HEK293 (cell line): ENCODE results near the gene PRKCQ.

Experiments
- GFI1B ChIP-seq: fragments of 450-650 bp; formaldehyde crosslinking; IDR thresholded peaks from 2 replicates; pipeline ENCODE4 v1.5.1; 2016; ENCODE audit warnings: missing biosample characterization, missing genetic modification characterization
- MEIS1 ChIP-seq: sonication (generic); formaldehyde crosslinking; IDR thresholded peaks from 2 replicates; pipeline ENCODE4 v1.8.1; 2022; ENCODE audit warnings: missing genetic modification reagents, mild to moderate bottlenecking, borderline replicate concordance
- ZBTB17 ChIP-seq: fragments of 450-650 bp; formaldehyde crosslinking; IDR thresholded peaks from 2 replicates; pipeline ENCODE4 v1.5.1; 2016; ENCODE audit warnings: missing biosample characterization, missing genetic modification characterization
- ZBTB20 ChIP-seq: fragments of 450-650 bp; formaldehyde crosslinking; IDR thresholded peaks from 2 replicates; pipeline ENCODE4 v1.5.1; 2016; ENCODE audit warnings: missing biosample characterization, missing genetic modification characterization
- ZBTB7A ChIP-seq: fragments of 450-650 bp; formaldehyde crosslinking; IDR thresholded peaks from 2 replicates; pipeline ENCODE4 v1.5.1; 2016; ENCODE audit warnings: low read depth, missing biosample characterization, missing genetic modification characterization
- ZFP37 ChIP-seq: fragments of 450-650 bp; formaldehyde crosslinking; IDR thresholded peaks from 2 replicates; pipeline ENCODE4 v1.5.1; 2016; ENCODE audit warnings: missing biosample characterization, missing genetic modification characterization
- ZNF140 ChIP-seq: fragments of 450-650 bp; formaldehyde crosslinking; IDR thresholded peaks from 2 replicates; pipeline ENCODE4 v1.5.1; 2016; ENCODE audit warnings: missing biosample characterization, missing genetic modification characterization
- ZNF23 ChIP-seq: fragments of 450-650 bp; formaldehyde crosslinking; IDR thresholded peaks from 2 replicates; pipeline ENCODE4 v1.5.1; 2016; ENCODE audit warnings: missing biosample characterization, missing genetic modification characterization, borderline replicate concordance
- ZNF292 ChIP-seq: fragments of 450-650 bp; formaldehyde crosslinking; IDR thresholded peaks from 2 replicates; pipeline ENCODE4 v1.5.1; 2016; ENCODE audit warnings: low read depth, missing biosample characterization, missing genetic modification characterization, borderline replicate concordance
- ZNF341 ChIP-seq: fragments of 450-650 bp; formaldehyde crosslinking; IDR thresholded peaks from 2 replicates; pipeline ENCODE4; 2016; ENCODE audit warnings: low read depth, missing biosample characterization, missing genetic modification characterization
- ZNF404 ChIP-seq: fragments of 450-650 bp; formaldehyde crosslinking; IDR thresholded peaks from 2 replicates; pipeline ENCODE4 v1.5.1; 2017; ENCODE audit warnings: missing biosample characterization, missing genetic modification characterization
- TF ChIP-seq, protein P1 (sequence below): fragments of 450-650 bp; formaldehyde crosslinking; IDR thresholded peaks from 2 replicates; pipeline ENCODE4 v1.5.1; 2016; ENCODE audit warnings: missing biosample characterization, missing genetic modification characterization
- TF ChIP-seq, protein P2 (sequence below): fragments of 450-650 bp; formaldehyde crosslinking; IDR thresholded peaks from 2 replicates; pipeline ENCODE4 v1.5.1; 2016; ENCODE audit warnings: missing biosample characterization, missing genetic modification characterization
- TF ChIP-seq, protein P3 (sequence below): fragments of 450-650 bp; formaldehyde crosslinking; IDR thresholded peaks from 2 replicates; pipeline ENCODE4 v1.5.1; 2017; ENCODE audit warnings: missing biosample characterization, missing genetic modification characterization

DNA sequence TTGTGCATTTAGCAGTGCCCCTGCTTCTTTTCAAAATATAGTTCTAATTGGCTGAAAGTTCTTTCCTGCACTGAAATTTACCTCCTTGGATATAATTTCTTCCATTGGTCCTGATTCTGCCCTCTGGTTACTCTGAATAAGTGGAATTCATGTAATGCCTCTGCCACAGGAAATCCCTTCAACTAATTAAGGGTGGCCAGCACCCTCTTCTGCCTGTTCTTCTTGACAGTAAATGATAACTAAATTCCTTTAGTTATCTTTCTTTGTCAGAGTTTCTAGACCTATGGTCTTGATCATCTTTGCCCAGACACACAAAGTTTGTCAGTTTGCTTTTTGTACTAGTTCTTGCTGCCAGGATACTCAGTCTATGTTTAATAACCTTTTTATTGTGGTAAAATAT, 40.2 kb downstream of the PRKCQ start:
- TF ChIP-seq ZBTB20 (tag by site-specific recombination) (no peak), ZFP37 (tag by site-specific recombination) (no peak), ZNF140 (tag by site-specific recombination) (no peak), ZNF404 (tag by site-specific recombination) (no peak), ZNF292 (no peak), ZBTB7A (no peak), ZNF23 (no peak), MEIS1 (no peak), GFI1B (tag by site-specific recombination) (no peak), ZNF341 (no peak), ZBTB17 (tag by site-specific recombination) (no peak)
- TF ChIP-seq, protein P1, sequence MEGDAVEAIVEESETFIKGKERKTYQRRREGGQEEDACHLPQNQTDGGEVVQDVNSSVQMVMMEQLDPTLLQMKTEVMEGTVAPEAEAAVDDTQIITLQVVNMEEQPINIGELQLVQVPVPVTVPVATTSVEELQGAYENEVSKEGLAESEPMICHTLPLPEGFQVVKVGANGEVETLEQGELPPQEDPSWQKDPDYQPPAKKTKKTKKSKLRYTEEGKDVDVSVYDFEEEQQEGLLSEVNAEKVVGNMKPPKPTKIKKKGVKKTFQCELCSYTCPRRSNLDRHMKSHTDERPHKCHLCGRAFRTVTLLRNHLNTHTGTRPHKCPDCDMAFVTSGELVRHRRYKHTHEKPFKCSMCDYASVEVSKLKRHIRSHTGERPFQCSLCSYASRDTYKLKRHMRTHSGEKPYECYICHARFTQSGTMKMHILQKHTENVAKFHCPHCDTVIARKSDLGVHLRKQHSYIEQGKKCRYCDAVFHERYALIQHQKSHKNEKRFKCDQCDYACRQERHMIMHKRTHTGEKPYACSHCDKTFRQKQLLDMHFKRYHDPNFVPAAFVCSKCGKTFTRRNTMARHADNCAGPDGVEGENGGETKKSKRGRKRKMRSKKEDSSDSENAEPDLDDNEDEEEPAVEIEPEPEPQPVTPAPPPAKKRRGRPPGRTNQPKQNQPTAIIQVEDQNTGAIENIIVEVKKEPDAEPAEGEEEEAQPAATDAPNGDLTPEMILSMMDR (tag by site-specific recombination) = no peak
- TF ChIP-seq, protein P2, sequence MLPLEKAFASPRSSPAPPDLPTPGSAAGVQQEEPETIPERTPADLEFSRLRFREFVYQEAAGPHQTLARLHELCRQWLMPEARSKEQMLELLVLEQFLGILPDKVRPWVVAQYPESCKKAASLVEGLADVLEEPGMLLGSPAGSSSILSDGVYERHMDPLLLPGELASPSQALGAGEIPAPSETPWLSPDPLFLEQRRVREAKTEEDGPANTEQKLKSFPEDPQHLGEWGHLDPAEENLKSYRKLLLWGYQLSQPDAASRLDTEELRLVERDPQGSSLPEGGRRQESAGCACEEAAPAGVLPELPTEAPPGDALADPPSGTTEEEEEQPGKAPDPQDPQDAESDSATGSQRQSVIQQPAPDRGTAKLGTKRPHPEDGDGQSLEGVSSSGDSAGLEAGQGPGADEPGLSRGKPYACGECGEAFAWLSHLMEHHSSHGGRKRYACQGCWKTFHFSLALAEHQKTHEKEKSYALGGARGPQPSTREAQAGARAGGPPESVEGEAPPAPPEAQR (tag by site-specific recombination) = no peak
- TF ChIP-seq, protein P3, sequence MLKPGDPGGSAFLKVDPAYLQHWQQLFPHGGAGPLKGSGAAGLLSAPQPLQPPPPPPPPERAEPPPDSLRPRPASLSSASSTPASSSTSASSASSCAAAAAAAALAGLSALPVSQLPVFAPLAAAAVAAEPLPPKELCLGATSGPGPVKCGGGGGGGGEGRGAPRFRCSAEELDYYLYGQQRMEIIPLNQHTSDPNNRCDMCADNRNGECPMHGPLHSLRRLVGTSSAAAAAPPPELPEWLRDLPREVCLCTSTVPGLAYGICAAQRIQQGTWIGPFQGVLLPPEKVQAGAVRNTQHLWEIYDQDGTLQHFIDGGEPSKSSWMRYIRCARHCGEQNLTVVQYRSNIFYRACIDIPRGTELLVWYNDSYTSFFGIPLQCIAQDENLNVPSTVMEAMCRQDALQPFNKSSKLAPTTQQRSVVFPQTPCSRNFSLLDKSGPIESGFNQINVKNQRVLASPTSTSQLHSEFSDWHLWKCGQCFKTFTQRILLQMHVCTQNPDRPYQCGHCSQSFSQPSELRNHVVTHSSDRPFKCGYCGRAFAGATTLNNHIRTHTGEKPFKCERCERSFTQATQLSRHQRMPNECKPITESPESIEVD (tag by site-specific recombination) = no peak
